PC-9 (cell line): ENCODE results near the gene FILIP1L.

ENCODE experiments used
- EZH2 ChIP-seq: fragments of 200-600 bp; sonication (generic); IDR thresholded peaks from 2 replicates; pipeline ENCODE4 v1.8.0; 2017; ENCODE audit warnings: antibody characterized with exemption, low read depth
- TF ChIP-seq, protein P1 (sequence below): fragments of 200-600 bp; sonication (generic); conservative IDR thresholded peaks from 2 replicates; pipeline ENCODE4 v1.6.1; 2017; ENCODE audit warnings: mixed run types, antibody characterized with exemption, mild to moderate bottlenecking, moderate library complexity

- TF ChIP-seq, protein P1, sequence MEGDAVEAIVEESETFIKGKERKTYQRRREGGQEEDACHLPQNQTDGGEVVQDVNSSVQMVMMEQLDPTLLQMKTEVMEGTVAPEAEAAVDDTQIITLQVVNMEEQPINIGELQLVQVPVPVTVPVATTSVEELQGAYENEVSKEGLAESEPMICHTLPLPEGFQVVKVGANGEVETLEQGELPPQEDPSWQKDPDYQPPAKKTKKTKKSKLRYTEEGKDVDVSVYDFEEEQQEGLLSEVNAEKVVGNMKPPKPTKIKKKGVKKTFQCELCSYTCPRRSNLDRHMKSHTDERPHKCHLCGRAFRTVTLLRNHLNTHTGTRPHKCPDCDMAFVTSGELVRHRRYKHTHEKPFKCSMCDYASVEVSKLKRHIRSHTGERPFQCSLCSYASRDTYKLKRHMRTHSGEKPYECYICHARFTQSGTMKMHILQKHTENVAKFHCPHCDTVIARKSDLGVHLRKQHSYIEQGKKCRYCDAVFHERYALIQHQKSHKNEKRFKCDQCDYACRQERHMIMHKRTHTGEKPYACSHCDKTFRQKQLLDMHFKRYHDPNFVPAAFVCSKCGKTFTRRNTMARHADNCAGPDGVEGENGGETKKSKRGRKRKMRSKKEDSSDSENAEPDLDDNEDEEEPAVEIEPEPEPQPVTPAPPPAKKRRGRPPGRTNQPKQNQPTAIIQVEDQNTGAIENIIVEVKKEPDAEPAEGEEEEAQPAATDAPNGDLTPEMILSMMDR: no peak
- TF ChIP-seq EZH2: no peak
Measured at GRCh38 chr3:99954914-99955644, 159.2 kb downstream of the FILIP1L start.
